ENCODE data around the gene COX5A.

GRCh38 chr15:74937272-74937589 lies 642 bp downstream of the COX5A start:
- TF ChIP-seq CTCF (IDR thresholded peaks at IDR 0.05; ENCODE audit: low read depth, low read length): no peak
- TF ChIP-seq POLR2A (IDR thresholded peaks at IDR 0.05; ENCODE audit: extremely low read depth, insufficient read length): no peak

All from NB4 (cell line).